SK-N-SH treated with all-trans-retinoic acid at 6 μM for 48 hours (cell line): ENCODE data around the gene PLEKHG4B.
"Not testable (repeated sequence)": the region's sequence is repeated elsewhere in the genome, so short reads cannot be mapped to it uniquely, and the experiment has no call there.

Experiments
- ATAC-seq: fragments of 200-7000 bp; cut with Tn5 transposase; 3 replicates; pipeline ENCODE4 v1.9.1; 2020; ENCODE audit warnings: mild to moderate bottlenecking, moderate library complexity
- ARNTL ChIP-seq: fragments of 450-650 bp; formaldehyde crosslinking; IDR thresholded peaks from 2 replicates; pipeline ENCODE4 v1.5.0; 2020; ENCODE audit warnings: low read depth, mild to moderate bottlenecking, moderate library complexity, borderline replicate concordance
- CREB5 ChIP-seq: fragments of 250-450 bp; sonication (Bioruptor Pico); IDR thresholded peaks from 2 replicates; pipeline ENCODE4 v1.5.1; 2020; ENCODE audit warnings: low read depth, mild to moderate bottlenecking, moderate library complexity
- CSRNP3 ChIP-seq: fragments of 250-450 bp; sonication (Bioruptor Pico); IDR thresholded peaks from 2 replicates; pipeline ENCODE4 v1.5.1; 2021; ENCODE audit warnings: mild to moderate bottlenecking, moderate library complexity
- GLIS3 ChIP-seq: fragments of 250-450 bp; sonication (Bioruptor Pico); IDR thresholded peaks from 2 replicates; pipeline ENCODE4 v1.5.0; 2020; ENCODE audit warnings: mild to moderate bottlenecking, moderate library complexity
- PATZ1 ChIP-seq: fragments of 250-450 bp; sonication (Bioruptor Pico); IDR thresholded peaks from 2 replicates; pipeline ENCODE4 v1.8.0; 2020; ENCODE audit warnings: mild to moderate bottlenecking, moderate library complexity, borderline replicate concordance
- TCF4 ChIP-seq: fragments of 250-450 bp; sonication (Bioruptor Pico); IDR thresholded peaks from 2 replicates; pipeline ENCODE4 v1.8.0; 2021; ENCODE audit warnings: mild to moderate bottlenecking, moderate library complexity, borderline replicate concordance
- ZFP3 ChIP-seq: fragments of 250-450 bp; sonication (Bioruptor Pico); IDR thresholded peaks from 2 replicates; pipeline ENCODE4 v1.5.0; 2020; ENCODE audit warnings: mild to moderate bottlenecking, moderate library complexity
- ZNF70 ChIP-seq: fragments of 450-650 bp; formaldehyde crosslinking; IDR thresholded peaks from 2 replicates; pipeline ENCODE4 v1.5.0; 2020; ENCODE audit warnings: mild to moderate bottlenecking, moderate library complexity

The PLEKHG4B gene

GRCh38 chr5:231661-232060 is 139.7 kb downstream of the PLEKHG4B start (continued):
- TF ChIP-seq CSRNP3 (CRISPR knock-in tag) (no peak), ARNTL (CRISPR knock-in tag) (no peak), CREB5 (CRISPR knock-in tag) (no peak), TCF4 (CRISPR knock-in tag) (no peak), ZNF70 (no peak)

- not testable (repeated sequence) for ATAC-seq
Observed at GRCh38 chr5:233426-233825, 141.5 kb downstream of the PLEKHG4B start.

GRCh38 chr5:234450-234849 is 142.5 kb downstream of the PLEKHG4B start:
- TF ChIP-seq GLIS3 (CRISPR knock-in tag), result no peak
- TF ChIP-seq ZFP3 (CRISPR knock-in tag), result no peak
- TF ChIP-seq ARNTL (CRISPR knock-in tag), result no peak
- no peak for TF ChIP-seq PATZ1 (CRISPR knock-in tag)
- ATAC-seq, result no peak

GRCh38 chr5:235527-235926 is 143.6 kb downstream of the PLEKHG4B start:
- ATAC-seq, result not testable (repeated sequence)

GRCh38 chr5:237931-238330 is 146.0 kb downstream of the PLEKHG4B start:
- ATAC-seq, result not testable (repeated sequence)
